Measurements from ENCODE around the gene DCP1A. TPM values are rescaled to one million over a fixed set of nuclear protein-coding genes. Genes with fewer than 3 reads are reported as not detected.

DCP1A gene
- total and polyA plus RNA-seq, 2 donors (not counting 3 experiments of a cell fraction or from before 2014, with no cell fraction given): 32.3 to 38.0 TPM

DNA sequence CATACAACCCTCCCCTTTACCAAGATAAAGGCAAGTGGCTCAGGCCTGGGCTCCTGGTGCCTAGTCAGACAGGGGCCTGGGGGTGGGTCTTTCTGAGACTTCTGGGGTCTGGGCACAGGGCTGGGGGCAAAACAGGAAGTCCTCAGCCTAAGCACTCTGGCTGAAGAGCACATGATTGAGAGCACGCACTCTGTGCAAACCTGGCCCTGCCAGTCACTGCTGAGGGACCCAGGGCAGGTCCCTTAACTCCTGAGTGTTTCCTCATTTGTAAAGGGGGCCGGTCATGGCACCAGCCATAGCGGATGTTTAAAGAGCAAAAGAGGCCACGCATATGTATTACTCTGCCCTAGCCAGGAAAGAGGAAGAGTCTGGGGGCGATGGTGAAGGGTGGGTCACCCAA is 107.5 kb downstream of the DCP1A start:
- Histone ChIP-seq H3K9me1 (replicated peaks; ENCODE audit: control insufficient read depth, extremely low read depth, insufficient read depth, low read length) (no peaks in the 10 kb centered on the region), H3K9me3 (replicated peaks; ENCODE audit: control insufficient read depth, insufficient read depth, low read length) (no peaks in the 10 kb centered on the region), H3K4me3 (replicated peaks in 1 of 3; ENCODE audit: insufficient read depth in 1 of 3, low read depth in 1 of 3, low read length in 3 of 3) (no peak overlapping the region), H3K79me2 (ENCODE audit: control insufficient read depth, insufficient read depth, low read length) (peaks cover 71% of the 10 kb centered on the region), H3K4me1 (ENCODE audit: control insufficient read depth, extremely low read depth, insufficient read depth, low read length) (peaks cover 48% of the 10 kb centered on the region), H4K20me1 (replicated peaks; ENCODE audit: control insufficient read depth, extremely low read depth, insufficient read depth, low read length) (peaks cover 2% of the 10 kb centered on the region), H3K36me3 (ENCODE audit: control insufficient read depth in 2 of 2, extremely low read depth in 1 of 2, insufficient read depth in 2 of 2, low read length in 2 of 2) (peaks cover 26 to 27% of the 10 kb centered on the region in 2 experiments), H3K27ac (ENCODE audit: insufficient read depth, low read depth, low read length) (no peak overlapping the region), H3K4me2 (ENCODE audit: insufficient read depth, low read length) (no peak overlapping the region), H2AFZ (ENCODE audit: low read depth, low read length) (no peak overlapping the region), H3K27me3 (ENCODE audit: control insufficient read depth in 2 of 2, insufficient read depth in 2 of 2, low read length in 2 of 2) (no peaks in the 10 kb centered on the region), H3K9ac (replicated peaks; ENCODE audit: extremely low read depth, insufficient read depth, low read length) (no peak overlapping the region)
- dilution Hi-C loops (cut with MboI; ENCODE audit: extremely low pct_ligation_motif_present, low sequenced_read_pairs): no loop called here
- intact Hi-C loops (cut with micrococcal nuclease): no loop called here
- BruUV-seq (replicated peaks): no TSS peak
- FAIRE-seq: no peak
- TF ChIP-seq POLR2AphosphoS5 (IDR thresholded peaks at IDR 0.05; ENCODE audit: insufficient read depth, low read depth, low read length) (no peak), JUN (IDR thresholded peaks at IDR 0.05; ENCODE audit: borderline replicate concordance, insufficient read depth, insufficient read length, low read depth) (no peak), FOS (IDR thresholded peaks at IDR 0.05; ENCODE audit: borderline replicate concordance, insufficient read depth, low read length) (no peak), EZH2 (IDR thresholded peaks at IDR 0.05; ENCODE audit: borderline replicate concordance, low read depth, low read length, severe bottlenecking) (no peak), POLR2A (IDR thresholded peaks at IDR 0.05; ENCODE audit: low read depth, low read length) (no peak), GATA2 (IDR thresholded peaks at IDR 0.05; ENCODE audit: insufficient read depth, insufficient read length, low read depth, low read length) (no peak), MYC (IDR thresholded peaks at IDR 0.05; ENCODE audit: low read depth, low read length) (no peak)
- TF ChIP-seq, protein P1, sequence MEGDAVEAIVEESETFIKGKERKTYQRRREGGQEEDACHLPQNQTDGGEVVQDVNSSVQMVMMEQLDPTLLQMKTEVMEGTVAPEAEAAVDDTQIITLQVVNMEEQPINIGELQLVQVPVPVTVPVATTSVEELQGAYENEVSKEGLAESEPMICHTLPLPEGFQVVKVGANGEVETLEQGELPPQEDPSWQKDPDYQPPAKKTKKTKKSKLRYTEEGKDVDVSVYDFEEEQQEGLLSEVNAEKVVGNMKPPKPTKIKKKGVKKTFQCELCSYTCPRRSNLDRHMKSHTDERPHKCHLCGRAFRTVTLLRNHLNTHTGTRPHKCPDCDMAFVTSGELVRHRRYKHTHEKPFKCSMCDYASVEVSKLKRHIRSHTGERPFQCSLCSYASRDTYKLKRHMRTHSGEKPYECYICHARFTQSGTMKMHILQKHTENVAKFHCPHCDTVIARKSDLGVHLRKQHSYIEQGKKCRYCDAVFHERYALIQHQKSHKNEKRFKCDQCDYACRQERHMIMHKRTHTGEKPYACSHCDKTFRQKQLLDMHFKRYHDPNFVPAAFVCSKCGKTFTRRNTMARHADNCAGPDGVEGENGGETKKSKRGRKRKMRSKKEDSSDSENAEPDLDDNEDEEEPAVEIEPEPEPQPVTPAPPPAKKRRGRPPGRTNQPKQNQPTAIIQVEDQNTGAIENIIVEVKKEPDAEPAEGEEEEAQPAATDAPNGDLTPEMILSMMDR (IDR thresholded peaks at IDR 0.05; ENCODE audit: extremely low read depth in 1 of 2, insufficient read depth in 1 of 2, low read depth in 1 of 2, low read length in 2 of 2): no peak
- TF ChIP-seq, protein P2, sequence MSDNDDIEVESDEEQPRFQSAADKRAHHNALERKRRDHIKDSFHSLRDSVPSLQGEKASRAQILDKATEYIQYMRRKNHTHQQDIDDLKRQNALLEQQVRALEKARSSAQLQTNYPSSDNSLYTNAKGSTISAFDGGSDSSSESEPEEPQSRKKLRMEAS (IDR thresholded peaks at IDR 0.05; ENCODE audit: insufficient read depth, insufficient read length): no peak
- no peak for DNase-seq (ENCODE audit: low read depth, low spot score)
- POLR2A ChIA-PET: no interaction called here
- CTCF ChIA-PET: no interaction called here

Data from endothelial cell of umbilical vein (primary cell).